IMR-90 (cell line): ENCODE data around the gene CYP27C1. TPM values are rescaled to one million over a fixed set of nuclear protein-coding genes. Genes with fewer than 3 reads are reported as not detected.

ENCODE experiments used
- ATAC-seq: fragments of 200-7000 bp; cut with Tn5 transposase; 2 replicates; pipeline ENCODE4 v1.9.1; 2020; ENCODE audit warnings: low read depth, mild to moderate bottlenecking, moderate library complexity
- BruUV-seq: library from RNA; stranded (reverse); fragments of 400-500 nt; replicated peaks from 2 replicates; lab custom pipeline; 2021; lab: Mats Ljungman, UMichigan
- CTCF ChIA-PET: fragments of 300-600 bp; formaldehyde crosslinking; extraction: SDS; loops from one replicate; lab custom pipeline; 2021; ENCODE audit warnings: antibody characterized with exemption; lab: Yijun Ruan, JAX
- POLR2A ChIA-PET: fragments of 300-600 bp; sonication (Branson Sonifier 250); formaldehyde crosslinking; loops from one replicate; lab custom pipeline; 2022; ENCODE audit warnings: antibody characterized with exemption; ENCODE audit not compliant: unreplicated experiment; lab: Charles Lee
- DNase-seq: peaks from one replicate; pipeline ENCODE4 v3.0.0; 2013
- H2AFZ ChIP-seq: replicated peaks from 2 replicates; pipeline ENCODE3; 2013; ENCODE audit warnings: low read length, mild to moderate bottlenecking; ENCODE audit not compliant: poor library complexity
- H2AK5ac ChIP-seq: 2 replicates; pipeline ENCODE4 v1.6.1; 2013; ENCODE audit warnings: low read depth, low read length, inconsistent platforms
- H2AK9ac ChIP-seq: replicated peaks from 2 replicates; pipeline ENCODE3; 2013; ENCODE audit warnings: mild to moderate bottlenecking, low read depth, low read length, moderate library complexity; ENCODE audit not compliant: poor library complexity
- H2BK120ac ChIP-seq: 2 replicates; pipeline ENCODE4 v1.6.1; 2013; ENCODE audit warnings: low read depth, low read length, inconsistent platforms
- H2BK15ac ChIP-seq: 3 replicates; pipeline ENCODE4 v1.6.1; 2013; ENCODE audit warnings: low read depth, low read length, inconsistent platforms
- H2BK20ac ChIP-seq: 2 replicates; pipeline ENCODE4 v1.6.1; 2013; ENCODE audit warnings: low read depth, mild to moderate bottlenecking, inconsistent platforms, low read length, moderate library complexity
- H2BK5ac ChIP-seq: 2 replicates; pipeline ENCODE4 v1.6.1; 2013; ENCODE audit warnings: mild to moderate bottlenecking, low read depth, low read length, inconsistent platforms; ENCODE audit not compliant: poor library complexity, severe bottlenecking
- H3K14ac ChIP-seq: replicated peaks from 2 replicates; pipeline ENCODE4 v1.6.1; 2013; ENCODE audit warnings: low read depth, low read length, inconsistent platforms
- H3K18ac ChIP-seq: 2 replicates; pipeline ENCODE4 v1.6.1; 2013; ENCODE audit warnings: low read depth, low read length, control low read depth
- H3K23ac ChIP-seq: 2 replicates; pipeline ENCODE4 v1.6.1; 2013; ENCODE audit warnings: low read depth, low read length, inconsistent platforms
- H3K27ac ChIP-seq: 2 replicates; pipeline ENCODE4 v1.5.1; 2013; ENCODE audit warnings: mild to moderate bottlenecking, control low read depth, low read length; ENCODE audit not compliant: insufficient read depth
- H3K27me3 ChIP-seq: 2 replicates; pipeline ENCODE4 v1.6.1; 2013; ENCODE audit warnings: low read length; ENCODE audit not compliant: control insufficient read depth, insufficient read depth
- H3K36me3 ChIP-seq: 2 replicates; pipeline ENCODE4 v1.6.1; 2013; ENCODE audit warnings: low read length, mixed read lengths; ENCODE audit not compliant: control insufficient read depth, insufficient read depth
- H3K4ac ChIP-seq: 2 replicates; pipeline ENCODE4 v1.6.1; 2013; ENCODE audit warnings: low read depth, low read length, inconsistent platforms
- H3K4me1 ChIP-seq: 2 replicates; pipeline ENCODE4 v1.6.1; 2013; ENCODE audit warnings: low read length, mixed read lengths; ENCODE audit not compliant: control insufficient read depth, insufficient read depth
- H3K4me2 ChIP-seq: 2 replicates; pipeline ENCODE4 v1.6.1; 2013; ENCODE audit warnings: low read depth, mild to moderate bottlenecking, control low read depth, low read length, moderate library complexity
- H3K4me3 ChIP-seq: 2 replicates; pipeline ENCODE4 v1.5.1; 2013; ENCODE audit warnings: low read depth, mild to moderate bottlenecking, control low read depth, low read length, moderate library complexity; ENCODE audit not compliant: insufficient read depth
- H3K56ac ChIP-seq: 2 replicates; pipeline ENCODE4 v1.6.1; 2013; ENCODE audit warnings: low read length, inconsistent platforms; ENCODE audit not compliant: insufficient read depth; ENCODE audit errors: extremely low read depth
- H3K79me1 ChIP-seq, 2 experiments: 2 replicates each; pipeline ENCODE4 v1.6.1; 2013; ENCODE audit warnings: low read length in 2 of 2, inconsistent platforms in 1 of 2, low read depth in 1 of 2
- H3K9ac ChIP-seq: 2 replicates; pipeline ENCODE4 v1.6.1; 2013; ENCODE audit warnings: low read depth, low read length, control low read depth
- H3K9me1 ChIP-seq: 2 replicates; pipeline ENCODE4 v1.6.1; 2013; ENCODE audit warnings: low read length, inconsistent platforms; ENCODE audit not compliant: insufficient read depth
- H3K9me3 ChIP-seq: 2 replicates; pipeline ENCODE4 v1.6.1; 2013; ENCODE audit warnings: low read length; ENCODE audit not compliant: control insufficient read depth, insufficient read depth
- H4K20me1 ChIP-seq: 2 replicates; pipeline ENCODE4 v1.6.1; 2013; ENCODE audit warnings: low read length, inconsistent platforms; ENCODE audit not compliant: insufficient read depth
- H4K5ac ChIP-seq: 2 replicates; pipeline ENCODE4 v1.6.1; 2013; ENCODE audit warnings: mild to moderate bottlenecking, low read depth, low read length, control low read depth
- H4K8ac ChIP-seq, 2 experiments: 2 replicates each; pipeline ENCODE4 v1.6.1; 2013; ENCODE audit warnings: low read depth in 2 of 2, low read length in 2 of 2, control low read depth in 1 of 2, inconsistent platforms in 1 of 2
- H4K91ac ChIP-seq: 2 replicates; pipeline ENCODE4 v1.6.1; 2013; ENCODE audit warnings: low read depth, low read length, inconsistent platforms; ENCODE audit not compliant: insufficient read depth
- BHLHE40 ChIP-seq: fragments of 150-350 bp; IDR thresholded peaks from 2 replicates; pipeline ENCODE4 v1.6.1; 2016; ENCODE audit warnings: mild to moderate bottlenecking, low read depth, low read length
- CEBPB ChIP-seq: IDR thresholded peaks from 2 replicates; pipeline ENCODE4 v1.6.1; 2012; ENCODE audit warnings: low read depth, low read length, improper control_type of control experiment
- CHD1 ChIP-seq: IDR thresholded peaks from 2 replicates; pipeline ENCODE4 v1.6.1; 2012; ENCODE audit warnings: low read depth, low read length, improper control_type of control experiment
- CTCF ChIP-seq: conservative IDR thresholded peaks from 2 replicates; pipeline ENCODE4 v1.5.1; 2012; ENCODE audit warnings: mild to moderate bottlenecking, low read depth, low read length, improper control_type of control experiment
- ELK1 ChIP-seq: fragments of 150-350 bp; IDR thresholded peaks from 2 replicates; pipeline ENCODE4 v1.6.1; 2016; ENCODE audit warnings: low read depth, mild to moderate bottlenecking, low read length, moderate library complexity, borderline replicate concordance
- FOS ChIP-seq: fragments of 150-350 bp; IDR thresholded peaks from 2 replicates; pipeline ENCODE4 v1.6.1; 2016; ENCODE audit warnings: low read depth, low read length
- MAFK ChIP-seq: IDR thresholded peaks from 2 replicates; pipeline ENCODE4 v1.6.1; 2012; ENCODE audit warnings: low read depth, low read length, improper control_type of control experiment
- MXI1 ChIP-seq: IDR thresholded peaks from 2 replicates; pipeline ENCODE4 v1.6.1; 2012; ENCODE audit warnings: low read depth, mild to moderate bottlenecking, low read length, moderate library complexity, borderline replicate concordance
- NFE2L2 ChIP-seq: fragments of 150-350 bp; IDR thresholded peaks from 2 replicates; pipeline ENCODE4 v1.6.1; 2016; ENCODE audit warnings: low read depth, mild to moderate bottlenecking, low read length
- POLR2A ChIP-seq: IDR thresholded peaks from 2 replicates; pipeline ENCODE4 v1.6.1; 2012; ENCODE audit warnings: mild to moderate bottlenecking, low read depth, low read length
- RAD21 ChIP-seq: IDR thresholded peaks from 2 replicates; pipeline ENCODE4 v1.6.1; 2012; ENCODE audit warnings: low read length, improper control_type of control experiment
- RCOR1 ChIP-seq: IDR thresholded peaks from 2 replicates; pipeline ENCODE4 v1.6.1; 2012; ENCODE audit warnings: mild to moderate bottlenecking, low read length, improper control_type of control experiment; ENCODE audit not compliant: insufficient replicate concordance
- SMC3 ChIP-seq: fragments of 150-350 bp; IDR thresholded peaks from 2 replicates; pipeline ENCODE4 v1.6.1; 2016; ENCODE audit warnings: low read depth, mild to moderate bottlenecking, antibody characterized with exemption, low read length, moderate library complexity
- USF2 ChIP-seq: fragments of 150-350 bp; IDR thresholded peaks from 2 replicates; pipeline ENCODE4 v1.6.1; 2017; ENCODE audit warnings: mild to moderate bottlenecking, antibody characterized with exemption, low read length, low read depth
- WGBS, 2 experiments: methylation state at CpG; one replicate each; pipeline versions ENCODE4 v1.1.5 to v1.1.7; 2013; ENCODE audit warnings: missing lambda C conversion rate in 2 of 2; ENCODE audit not compliant: insufficient read length in 1 of 2; ENCODE audit errors: extremely low coverage in 2 of 2; 5-methylcytosine and 5-hydroxymethylcytosine counted together
- dilution Hi-C: fragments of 300-500 bp; cut with HindIII; formaldehyde crosslinking; loops from one replicate; pipeline ENCODE4 v1.14.3; 2018; ENCODE audit warnings: low sequenced_read_pairs; ENCODE audit not compliant: unreplicated experiment
- in situ Hi-C: fragments of 300-500 bp; cut with MboI; formaldehyde crosslinking; loops from 3 replicates; pipeline ENCODE4 v1.14.3; 2019; ENCODE audit warnings: low sequenced_read_pairs, inconsistent platforms, mixed read lengths
- intact Hi-C: fragments of 100-400 bp; cut with micrococcal nuclease; formaldehyde crosslinking; loops from 2 replicates; pipeline ENCODE4 v1.10.0; 2022
- polyA plus RNA-seq, 3 experiments: library from polyadenylated mRNA; depleted of rRNA; stranded (reverse); fragments of >200 nt; gene quantifications; 2 replicates each; pipeline ENCODE4 v1.2.3, GENCODE V29; 2012; ENCODE audit warnings: low replicate concordance in 1 of 3
- total RNA-seq: library from RNA; depleted of rRNA; stranded (reverse); fragments of >200 nt; gene quantifications from 2 replicates; pipeline ENCODE4 v1.2.3, GENCODE V29; 2012

The CYP27C1 gene
- total and polyA plus RNA-seq, 2 of the 4 experiments (the other 2 are of a cell fraction) = not detected

- no peak for ATAC-seq
- Histone ChIP-seq H2AK9ac (no peak overlapping the region), H3K27ac (no peak overlapping the region), H4K20me1 (no peaks in the 10 kb centered on the region), H3K4me2 (no peak overlapping the region), H3K36me3 (no peaks in the 10 kb centered on the region), H3K23ac (no peak overlapping the region), H3K79me1 (no peaks in the 10 kb centered on the region), H3K18ac (no peak overlapping the region), H3K4ac (no peak overlapping the region), H3K4me1 (peaks cover 6% of the 10 kb centered on the region), H4K91ac (no peak overlapping the region), H2AFZ (no peak overlapping the region), H3K9me3 (no peaks in the 10 kb centered on the region), H2BK5ac (no peak overlapping the region), H3K56ac (no peak overlapping the region), H2BK120ac (no peak overlapping the region), H3K4me3 (no peak overlapping the region), H2BK20ac (no peak overlapping the region), H3K9ac (no peak overlapping the region), H3K27me3 (peaks cover 25% of the 10 kb centered on the region), H4K5ac (no peak overlapping the region), H4K8ac (no peak overlapping the region), H3K9me1 (no peaks in the 10 kb centered on the region), H2BK15ac (no peak overlapping the region), H3K14ac (no peak overlapping the region), H2AK5ac (no peak overlapping the region)
- intact Hi-C loops = no loop called here
- TF ChIP-seq SMC3 = no peak
- TF ChIP-seq CHD1 = no peak
- no peak for TF ChIP-seq BHLHE40
- TF ChIP-seq FOS = no peak
- TF ChIP-seq MAFK = no peak
- TF ChIP-seq POLR2A = no peak
- no peak for TF ChIP-seq RCOR1
- TF ChIP-seq USF2 = no peak
- TF ChIP-seq NFE2L2 = no peak
- no peak for TF ChIP-seq RAD21
- TF ChIP-seq MXI1 = no peak
- no peak for TF ChIP-seq CEBPB
- no peak for TF ChIP-seq CTCF
- TF ChIP-seq ELK1 = no peak
- DNase-seq = no peak
- in situ Hi-C loops = no loop called here
- 77% methylated on average over 2 of the region's 8 CpGs; no CpG with 5 or more reads in 1 of the 2 experiments for WGBS, 2 experiments
- dilution Hi-C loops = no loop called here
- CTCF ChIA-PET = interaction anchor here (0.5 to 0.7 kb wide), 2 partner anchors 35 to 109 kb away, joined by 5 to 8 read pairs; no protein-coding TSS in a partner anchor
- no TSS peak for BruUV-seq
- POLR2A ChIA-PET = no interaction called here
Measured at GRCh38 chr2:127188797-127189196, 31.3 kb downstream of the CYP27C1 start.
